ENCODE data around the gene LGALS7B.

DNA sequence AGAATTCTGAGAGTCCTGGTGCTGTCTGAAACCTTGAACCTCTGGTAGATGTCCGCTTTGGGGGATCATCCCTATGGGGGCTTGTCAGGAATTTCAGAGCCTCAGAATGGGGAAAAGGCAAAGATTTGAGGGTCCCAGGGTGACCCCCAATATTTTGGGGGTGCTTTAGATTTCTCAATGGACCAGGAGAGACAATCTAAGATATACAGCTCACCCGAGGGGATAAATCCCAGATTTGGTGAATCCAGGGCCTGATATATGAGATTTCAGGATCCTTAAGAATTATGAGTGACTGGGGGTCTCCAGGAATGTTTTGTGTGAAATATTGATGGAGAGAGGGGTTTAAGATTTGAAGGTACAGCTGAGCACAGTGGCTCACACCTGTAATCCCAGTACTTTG, 48.1 kb upstream of the LGALS7B start:
- no peak for TF ChIP-seq CTCF (IDR thresholded peaks at IDR 0.05; ENCODE audit: low read length)
- no peak for TF ChIP-seq EZH2 (optimal IDR thresholded peaks at IDR 0.05; ENCODE audit: low read depth, low read length)

Data from MM.1S (cell line).